Ectodermal cell (in vitro differentiated cells): ENCODE data around the gene CRTC1.

Experiments used
- H3K27ac ChIP-seq: 2 replicates; pipeline ENCODE4 v1.7.0; 2013; ENCODE audit warnings: mild to moderate bottlenecking, low read depth, low read length; ENCODE audit not compliant: insufficient read depth, poor library complexity, severe bottlenecking
- H3K27me3 ChIP-seq: 2 replicates; pipeline ENCODE4 v1.7.0; 2013; ENCODE audit warnings: mild to moderate bottlenecking, low read length; ENCODE audit not compliant: insufficient read depth, control insufficient read depth, poor library complexity, severe bottlenecking
- H3K36me3 ChIP-seq: one replicate; pipeline ENCODE4 v1.7.0; 2013; ENCODE audit warnings: low read length; ENCODE audit not compliant: control insufficient read depth, insufficient read depth
- H3K4me1 ChIP-seq: one replicate; pipeline ENCODE4 v1.7.0; 2013; ENCODE audit warnings: low read length; ENCODE audit not compliant: control insufficient read depth, insufficient read depth
- H3K4me3 ChIP-seq: 2 replicates; pipeline ENCODE4 v1.7.0; 2013; ENCODE audit warnings: low read depth, low read length, control low read depth; ENCODE audit not compliant: insufficient read depth
- H3K9me3 ChIP-seq: 2 replicates; pipeline ENCODE4 v1.7.0; 2013; ENCODE audit warnings: mild to moderate bottlenecking, low read length, moderate library complexity; ENCODE audit not compliant: control insufficient read depth
- WGBS, 2 experiments: methylation state at CpG; one replicate each; pipeline ENCODE4 v1.1.7; 2013; ENCODE audit warnings: missing lambda C conversion rate in 2 of 2; 5-methylcytosine and 5-hydroxymethylcytosine counted together

Gene CRTC1

GRCh38 chr19:18828786-18829185, 145.3 kb downstream of the CRTC1 start:
- Histone ChIP-seq H3K27ac (no peak overlapping the region), H3K9me3 (no peaks in the 10 kb centered on the region), H3K36me3 (no peaks in the 10 kb centered on the region), H3K4me3 (no peak overlapping the region), H3K27me3 (peaks cover 3% of the 10 kb centered on the region), H3K4me1 (peaks cover 3% of the 10 kb centered on the region)
- WGBS, 2 experiments, result 75 to 77% methylated on average over 6 of the region's 6 CpGs

- Histone ChIP-seq H3K4me3 (no peak overlapping the region), H3K27me3 (peaks cover 3% of the 10 kb centered on the region), H3K36me3 (no peaks in the 10 kb centered on the region), H3K9me3 (no peaks in the 10 kb centered on the region), H3K27ac (no peak overlapping the region), H3K4me1 (peaks cover 12% of the 10 kb centered on the region)
- 78 to 98% methylated on average over 1 to 2 of the region's 2 CpGs for WGBS, 2 experiments
Observed at GRCh38 chr19:18830488-18830887, 147.0 kb downstream of the CRTC1 start.

- Histone ChIP-seq H3K9me3 (no peaks in the 10 kb centered on the region), H3K27ac (no peak within 1 kb of the TSS), H3K27me3 (peaks cover 3% of the 10 kb centered on the region), H3K36me3 (no peaks in the 10 kb centered on the region), H3K4me1 (peaks cover 12% of the 10 kb centered on the region), H3K4me3 (peak within 1 kb of the TSS; percentile 90)
- WGBS, 2 experiments, result 2% methylated on average over 96 of the region's 96 CpGs
Observed at GRCh38 chr19:18831524-18832305, 148.2 kb downstream of the CRTC1 start, which contains the start of gene UPF1. UPF1 (plus strand) TSS chr19:18831959; CDS start chr19:18832210, 251 bp downstream.
